Measurements from ENCODE around the gene MLYCD. TPM values are rescaled to one million over a fixed set of nuclear protein-coding genes. Genes with fewer than 3 reads are reported as not detected.

Gene MLYCD
- total and polyA plus RNA-seq, 4 experiments from 2014 or later: 0.81 to 11.1 (median 6.3) TPM

GRCh38 chr16:83965444-83966152 lies 66.7 kb downstream of the MLYCD start:
- Histone ChIP-seq H3K36me3 (ENCODE audit: insufficient read depth, low read length) (no peaks in the 10 kb centered on the region), H3K4me3 (ENCODE audit: low read length in 2 of 2) (no peak overlapping the region), H3K9me3 (ENCODE audit: control insufficient read depth in 1 of 2, low read length in 2 of 2) (no peaks in the 10 kb centered on the region), H3K27me3 (ENCODE audit: insufficient read depth, low read length) (no peaks in the 10 kb centered on the region), H3K27ac (ENCODE audit: low read depth, low read length) (no peak overlapping the region), H3K4me1 (ENCODE audit: insufficient read depth, low read length) (no peaks in the 10 kb centered on the region)
- Mint-ChIP-seq H3K27ac (no peak overlapping the region), H3K4me1 (peaks cover 0 to 4% (median 2%) of the 10 kb centered on the region in 4 donors), H3K9me3 (peaks cover 0 to 2% (median 0%) of the 10 kb centered on the region in 8 donors), H3K36me3 (no peaks in the 10 kb centered on the region), H3K4me3 (peak overlapping the region in 1 of 8 donors; percentile 32), H3K27me3 (peaks cover 5 to 11% of the 10 kb centered on the region in 2 donors)
- POLR2A ChIA-PET (ENCODE audit: partially characterized antibody): no interaction called here
- no peak for DNase-seq
- intact Hi-C loops (cut with micrococcal nuclease): no loop called here
- CTCF ChIA-PET (ENCODE audit: partially characterized antibody): interaction anchor here (1.1 kb wide), 1 partner anchor 10 kb away, joined by 3 read pairs; no protein-coding TSS in a partner anchor

- CTCF ChIA-PET (ENCODE audit: partially characterized antibody): interaction anchor here (1.1 kb wide), 1 partner anchor 10 kb away, joined by 3 read pairs; no protein-coding TSS in a partner anchor
These were observed 67.3 kb downstream of the MLYCD start for GRCh38 chr16:83966153-83966696.

GRCh38 chr16:83967091-83967490 lies 68.2 kb downstream of the MLYCD start:
- CTCF ChIA-PET (ENCODE audit: partially characterized antibody): no interaction called here
- intact Hi-C loops (cut with micrococcal nuclease): no loop called here
- Histone ChIP-seq H3K27ac (ENCODE audit: low read depth, low read length) (no peak overlapping the region), H3K4me3 (ENCODE audit: low read length in 2 of 2) (no peak overlapping the region), H3K9me3 (ENCODE audit: control insufficient read depth in 1 of 2, low read length in 2 of 2) (no peaks in the 10 kb centered on the region), H3K4me1 (ENCODE audit: insufficient read depth, low read length) (no peaks in the 10 kb centered on the region), H3K27me3 (ENCODE audit: insufficient read depth, low read length) (no peaks in the 10 kb centered on the region), H3K36me3 (ENCODE audit: insufficient read depth, low read length) (no peaks in the 10 kb centered on the region)
- DNase-seq: no peak
- Mint-ChIP-seq H3K9me3 (peaks cover 0 to 2% (median 0%) of the 10 kb centered on the region in 8 donors), H3K4me1 (peaks cover 0 to 4% (median 2%) of the 10 kb centered on the region in 4 donors), H3K27me3 (peaks cover 5 to 11% of the 10 kb centered on the region in 2 donors), H3K36me3 (no peaks in the 10 kb centered on the region), H3K27ac (no peak overlapping the region), H3K4me3 (no peak overlapping the region)
- POLR2A ChIA-PET (ENCODE audit: partially characterized antibody): no interaction called here

More at GRCh38 chr16:83966153-83966696, 67.3 kb downstream of the MLYCD start:
- Mint-ChIP-seq H3K4me3 (no peak overlapping the region), H3K36me3 (no peaks in the 10 kb centered on the region), H3K9me3 (peaks cover 0 to 2% (median 0%) of the 10 kb centered on the region in 8 donors), H3K27me3 (peaks cover 5 to 11% of the 10 kb centered on the region in 2 donors), H3K27ac (no peak overlapping the region), H3K4me1 (peaks cover 0 to 4% (median 2%) of the 10 kb centered on the region in 4 donors)
- intact Hi-C loops (cut with micrococcal nuclease): no loop called here
- DNase-seq: no peak
- H3K36me3 ChIP-seq (ENCODE audit: insufficient read depth, low read length): no peaks in the 10 kb centered on the region
- H3K9me3 ChIP-seq (ENCODE audit: control insufficient read depth in 1 of 2, low read length in 2 of 2): no peaks in the 10 kb centered on the region
- H3K4me1 ChIP-seq (ENCODE audit: insufficient read depth, low read length): no peaks in the 10 kb centered on the region
- H3K27me3 ChIP-seq (ENCODE audit: insufficient read depth, low read length): no peaks in the 10 kb centered on the region
- POLR2A ChIA-PET (ENCODE audit: partially characterized antibody): no interaction called here
- no peak overlapping the region for H3K27ac ChIP-seq (ENCODE audit: low read depth, low read length)
- no peak overlapping the region for H3K4me3 ChIP-seq (ENCODE audit: low read length in 2 of 2)

- peak within 1 kb of the TSS in 1 of 7 donors; percentile 12 for H3K27ac Mint-ChIP-seq
- H3K27me3 Mint-ChIP-seq: peaks cover 5 to 13% of the 10 kb centered on the region in 2 donors
- H3K9me3 Mint-ChIP-seq: peaks cover 0 to 2% (median 0%) of the 10 kb centered on the region in 8 donors
- no peak for DNase-seq
- H3K27ac ChIP-seq (ENCODE audit: low read depth, low read length): no peak within 1 kb of the TSS
- no peaks in the 10 kb centered on the region for H3K4me1 ChIP-seq (ENCODE audit: insufficient read depth, low read length)
- H3K4me1 Mint-ChIP-seq: peaks cover 0 to 4% (median 2%) of the 10 kb centered on the region in 4 donors
- H3K9me3 ChIP-seq (ENCODE audit: control insufficient read depth in 1 of 2, low read length in 2 of 2): no peaks in the 10 kb centered on the region
- H3K4me3 Mint-ChIP-seq: peak within 1 kb of the TSS; percentile 30 to 80 (median 42)
- CTCF ChIA-PET (ENCODE audit: partially characterized antibody): no interaction called here
- no peaks in the 10 kb centered on the region for H3K36me3 ChIP-seq (ENCODE audit: insufficient read depth, low read length)
- intact Hi-C loops (cut with micrococcal nuclease): no loop called here
- no peak within 1 kb of the TSS for H3K4me3 ChIP-seq (ENCODE audit: low read length in 2 of 2)
- H3K27me3 ChIP-seq (ENCODE audit: insufficient read depth, low read length): no peaks in the 10 kb centered on the region
- no peaks in the 10 kb centered on the region for H3K36me3 Mint-ChIP-seq
- POLR2A ChIA-PET (ENCODE audit: partially characterized antibody): no interaction called here
These were observed 69.0 kb downstream of the MLYCD start, which contains the start of gene NECAB2 for GRCh38 chr16:83967838-83968305. NECAB2 (plus strand) TSS chr16:83968244; CDS start chr16:83968649, 405 bp downstream.

GRCh38 chr16:83968306-83968851 lies 69.5 kb downstream of the MLYCD start:
- Mint-ChIP-seq H3K4me3 (no peak overlapping the region), H3K27me3 (peaks cover 5 to 13% of the 10 kb centered on the region in 2 donors), H3K4me1 (peaks cover 0 to 4% (median 2%) of the 10 kb centered on the region in 4 donors), H3K9me3 (peaks cover 0 to 2% (median 0%) of the 10 kb centered on the region in 8 donors), H3K27ac (no peak overlapping the region), H3K36me3 (no peaks in the 10 kb centered on the region)
- intact Hi-C loops (cut with micrococcal nuclease): no loop called here
- no peaks in the 10 kb centered on the region for H3K9me3 ChIP-seq (ENCODE audit: control insufficient read depth in 1 of 2, low read length in 2 of 2)
- no peak overlapping the region for H3K27ac ChIP-seq (ENCODE audit: low read depth, low read length)
- no peaks in the 10 kb centered on the region for H3K27me3 ChIP-seq (ENCODE audit: insufficient read depth, low read length)
- no peak overlapping the region for H3K4me3 ChIP-seq (ENCODE audit: low read length in 2 of 2)
- H3K36me3 ChIP-seq (ENCODE audit: insufficient read depth, low read length): no peaks in the 10 kb centered on the region
- no peak for DNase-seq
- CTCF ChIA-PET (ENCODE audit: partially characterized antibody): no interaction called here
- POLR2A ChIA-PET (ENCODE audit: partially characterized antibody): no interaction called here
- no peaks in the 10 kb centered on the region for H3K4me1 ChIP-seq (ENCODE audit: insufficient read depth, low read length)

- Histone ChIP-seq H3K36me3 (ENCODE audit: insufficient read depth, low read length) (no peaks in the 10 kb centered on the region), H3K9me3 (ENCODE audit: control insufficient read depth in 1 of 2, low read length in 2 of 2) (no peaks in the 10 kb centered on the region), H3K27me3 (ENCODE audit: insufficient read depth, low read length) (no peaks in the 10 kb centered on the region), H3K4me1 (ENCODE audit: insufficient read depth, low read length) (no peaks in the 10 kb centered on the region), H3K27ac (ENCODE audit: low read depth, low read length) (no peak overlapping the region), H3K4me3 (ENCODE audit: low read length in 2 of 2) (no peak overlapping the region)
- Mint-ChIP-seq H3K27ac (no peak overlapping the region), H3K36me3 (no peaks in the 10 kb centered on the region), H3K4me3 (peak overlapping the region in 1 of 8 donors; percentile 29), H3K9me3 (peaks cover 0 to 2% (median 0%) of the 10 kb centered on the region in 8 donors), H3K27me3 (peaks cover 5 to 13% of the 10 kb centered on the region in 2 donors), H3K4me1 (peaks cover 0 to 4% (median 2%) of the 10 kb centered on the region in 4 donors)
- intact Hi-C loops (cut with micrococcal nuclease): no loop called here
- POLR2A ChIA-PET (ENCODE audit: partially characterized antibody): no interaction called here
- CTCF ChIA-PET (ENCODE audit: partially characterized antibody): no interaction called here
- no peak for DNase-seq
These were observed 70.2 kb downstream of the MLYCD start for GRCh38 chr16:83968891-83969649.
